ENCODE data around the gene KCNMB3.
"Not testable (repeated sequence)": the region's sequence is repeated elsewhere in the genome, so short reads cannot be mapped to it uniquely, and the experiment has no call there.

KCNMB3 gene

DNA sequence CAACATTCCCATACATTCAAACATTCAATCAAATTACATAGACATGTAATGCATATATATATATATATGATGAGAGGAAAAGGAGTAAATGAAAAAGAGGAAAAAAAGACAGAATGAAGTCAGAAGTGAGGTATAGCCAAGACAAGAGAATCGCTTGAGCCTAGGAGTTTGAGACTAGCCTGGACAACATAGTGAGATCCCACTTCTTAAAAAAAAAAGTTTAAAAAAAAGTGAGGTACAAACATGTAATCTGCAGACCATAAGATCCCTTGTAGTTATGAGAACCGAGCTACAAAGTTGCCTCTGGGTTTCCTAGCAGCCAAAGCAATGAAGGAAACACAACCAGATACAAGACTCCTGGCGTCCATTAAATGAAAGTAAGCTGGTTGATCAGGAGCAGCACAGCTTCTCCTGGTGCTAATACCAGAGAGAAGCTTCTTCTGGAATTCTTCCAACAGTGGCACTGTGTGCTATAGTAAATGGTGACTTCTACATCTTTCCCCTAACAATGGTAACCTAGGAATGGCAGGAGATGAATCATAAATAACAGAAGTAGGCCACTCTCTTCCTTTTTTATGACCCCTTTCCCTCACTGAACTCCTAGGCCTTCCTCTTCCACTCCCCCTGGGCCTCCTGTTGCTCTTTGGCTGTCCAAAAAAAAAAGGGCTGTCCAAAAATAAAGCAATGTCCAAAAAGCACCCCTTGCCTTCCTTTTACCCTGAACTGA, 3.5 kb downstream of the KCNMB3 start:
- no peaks in the 10 kb centered on the region for H3K9me3 Mint-ChIP-seq
- no peak overlapping the region for H3K4me3 Mint-ChIP-seq
- peaks cover 5% of the 10 kb centered on the region for H3K36me3 Mint-ChIP-seq (ENCODE audit: low read depth)
- no peaks in the 10 kb centered on the region for H3K27me3 Mint-ChIP-seq (ENCODE audit: low read depth)
- no peaks in the 10 kb centered on the region for H3K4me1 Mint-ChIP-seq (ENCODE audit: low read depth)
- H3K27ac Mint-ChIP-seq, result no peak overlapping the region

DNA sequence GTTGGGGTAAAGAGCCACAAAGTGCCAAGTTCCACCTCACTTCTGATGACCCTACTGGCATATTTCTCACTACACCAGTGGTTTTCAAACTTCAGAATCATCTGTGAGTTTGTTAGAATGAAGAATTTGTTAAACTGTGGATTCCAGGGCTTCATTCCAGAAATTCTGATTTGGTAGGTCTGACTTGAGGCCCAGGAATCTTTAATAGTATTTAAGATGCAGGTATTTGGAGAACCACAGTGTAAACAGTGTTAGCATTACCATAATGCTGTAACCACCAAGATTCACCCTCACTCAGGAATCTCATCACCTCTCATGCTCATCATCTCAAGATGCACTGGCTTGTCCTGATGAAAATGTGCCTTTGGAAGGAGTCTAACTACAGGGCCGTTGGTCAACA, 6.0 kb downstream of the KCNMB3 start:
- Mint-ChIP-seq H3K27ac (no peak overlapping the region), H3K4me1 (ENCODE audit: low read depth) (no peaks in the 10 kb centered on the region), H3K27me3 (ENCODE audit: low read depth) (no peaks in the 10 kb centered on the region), H3K36me3 (ENCODE audit: low read depth) (peaks cover 5% of the 10 kb centered on the region), H3K4me3 (no peak overlapping the region), H3K9me3 (no peaks in the 10 kb centered on the region)

DNA sequence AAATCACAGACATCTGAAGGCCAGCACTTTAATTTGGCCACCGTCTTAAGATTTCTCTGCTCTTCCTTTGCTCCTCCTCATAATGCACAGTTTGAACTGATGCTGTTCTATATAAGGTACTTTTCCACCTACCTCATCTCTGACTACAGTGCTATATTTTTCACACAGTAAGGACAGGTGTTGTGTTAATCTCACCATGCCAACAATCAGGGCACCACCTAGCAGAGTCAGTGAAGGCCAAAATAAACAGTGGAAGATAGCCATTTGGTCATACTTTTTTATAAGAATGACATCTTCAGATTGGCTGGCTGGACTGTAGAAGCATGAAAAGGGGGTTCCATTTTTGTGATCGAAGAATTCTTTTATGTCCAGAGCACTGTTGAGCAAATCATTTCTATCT, 8.1 kb downstream of the KCNMB3 start:
- not testable (repeated sequence) for H3K4me1 Mint-ChIP-seq (ENCODE audit: low read depth); H3K27ac Mint-ChIP-seq; H3K9me3 Mint-ChIP-seq; H3K36me3 Mint-ChIP-seq (ENCODE audit: low read depth); H3K27me3 Mint-ChIP-seq (ENCODE audit: low read depth); H3K4me3 Mint-ChIP-seq

DNA sequence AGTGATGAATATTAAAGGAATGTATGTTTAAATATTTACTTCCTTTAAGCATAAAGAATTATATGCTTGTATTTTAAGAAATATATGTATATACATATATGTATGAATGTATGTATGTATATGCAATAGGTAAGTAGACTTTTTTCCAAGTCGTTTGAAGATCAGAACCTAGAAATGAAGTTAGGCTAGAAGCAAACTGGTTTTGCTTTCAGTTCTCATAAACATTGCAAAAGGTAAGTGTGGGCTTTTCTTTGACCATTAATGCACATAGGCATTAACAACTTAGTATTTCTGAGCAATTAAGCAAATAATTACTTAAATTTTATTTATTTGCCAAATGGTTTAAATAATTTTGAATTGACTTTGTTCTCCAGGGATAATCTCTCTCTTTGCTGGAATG, 10.6 kb downstream of the KCNMB3 start:
- H3K36me3 Mint-ChIP-seq (ENCODE audit: low read depth); H3K27me3 Mint-ChIP-seq (ENCODE audit: low read depth); H3K4me3 Mint-ChIP-seq: not testable (repeated sequence)

DNA sequence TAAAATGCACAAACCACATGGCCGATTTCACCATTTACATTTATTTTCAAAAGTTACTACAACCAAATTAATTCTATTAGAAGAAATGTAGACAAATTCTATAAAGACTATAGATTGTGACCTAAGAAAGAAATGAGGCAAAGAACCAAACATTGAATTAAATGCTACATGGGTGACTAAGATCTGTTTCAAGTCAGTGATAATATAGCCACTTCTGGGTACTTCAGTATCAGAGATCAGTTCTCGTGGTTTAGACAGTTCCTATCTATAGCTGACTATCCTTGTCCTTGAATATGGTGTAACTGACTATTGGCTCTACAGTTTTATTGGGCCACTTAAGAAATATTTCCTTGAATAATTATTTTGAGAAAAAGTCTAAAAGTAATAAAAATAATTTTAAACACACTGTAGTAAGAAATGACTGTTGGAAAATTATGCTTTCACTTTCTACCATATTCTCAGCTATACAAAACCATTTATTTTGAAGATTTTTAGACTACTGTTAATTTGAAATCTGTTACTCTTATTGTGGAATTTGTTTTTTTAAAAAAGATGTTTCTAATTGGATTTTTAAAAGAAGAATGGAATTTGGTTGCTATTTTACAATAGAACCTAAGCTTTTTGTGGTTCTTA, 14.1 kb downstream of the KCNMB3 start:
- peaks cover 3% of the 10 kb centered on the region for H3K4me1 Mint-ChIP-seq (ENCODE audit: low read depth)
- H3K36me3 Mint-ChIP-seq (ENCODE audit: low read depth), result peaks cover 15% of the 10 kb centered on the region
- no peaks in the 10 kb centered on the region for H3K27me3 Mint-ChIP-seq (ENCODE audit: low read depth)
- no peaks in the 10 kb centered on the region for H3K9me3 Mint-ChIP-seq
- H3K27ac Mint-ChIP-seq, result no peak overlapping the region
- no peak overlapping the region for H3K4me3 Mint-ChIP-seq

More for the DNA sequence above, 10.6 kb downstream of the KCNMB3 start:
- not testable (repeated sequence) for H3K4me1 Mint-ChIP-seq (ENCODE audit: low read depth); H3K9me3 Mint-ChIP-seq; H3K27ac Mint-ChIP-seq

DNA sequence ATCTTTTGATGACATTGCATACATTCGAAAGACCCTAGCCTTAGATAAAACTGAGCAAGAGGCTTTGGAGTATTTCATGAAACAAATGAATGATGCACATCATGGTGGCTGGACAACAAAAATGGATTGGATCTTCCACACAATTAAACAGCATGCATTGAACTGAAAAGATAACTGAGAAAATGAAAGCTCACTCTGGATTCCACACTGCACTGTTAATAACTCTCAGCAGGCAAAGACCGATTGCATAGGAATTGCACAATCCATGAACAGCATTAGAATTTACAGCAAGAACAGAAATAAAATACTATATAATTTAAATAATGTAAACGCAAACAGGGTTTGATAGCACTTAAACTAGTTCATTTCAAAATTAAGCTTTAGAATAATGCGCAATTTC, 16.7 kb downstream of the KCNMB3 start:
- Mint-ChIP-seq H3K4me1 (ENCODE audit: low read depth) (peaks cover 3% of the 10 kb centered on the region), H3K9me3 (no peaks in the 10 kb centered on the region), H3K36me3 (ENCODE audit: low read depth) (peaks cover 25% of the 10 kb centered on the region), H3K27ac (no peak overlapping the region), H3K4me3 (no peak overlapping the region), H3K27me3 (ENCODE audit: low read depth) (no peaks in the 10 kb centered on the region)

DNA sequence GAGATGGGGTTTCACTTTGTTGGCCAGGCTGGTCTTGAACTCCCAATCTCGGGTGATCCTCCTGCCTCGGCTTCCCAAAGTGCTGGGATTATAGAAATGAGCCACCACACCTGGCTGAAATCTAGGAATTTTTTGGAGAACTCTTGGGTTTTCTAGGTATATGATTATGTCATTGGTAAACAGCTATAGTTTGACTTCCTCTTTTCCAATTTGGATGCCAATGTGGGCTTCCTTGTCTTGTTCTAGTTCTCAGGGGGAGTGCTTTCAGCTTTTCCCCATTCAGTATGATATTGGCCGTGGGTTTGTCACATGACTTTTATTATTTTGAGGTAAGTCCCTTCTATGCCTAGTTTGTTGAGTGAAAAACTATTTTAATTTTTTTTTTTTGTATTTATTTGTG, 17.9 kb downstream of the KCNMB3 start:
- Mint-ChIP-seq H3K4me3 (no peak overlapping the region), H3K27ac (no peak overlapping the region), H3K4me1 (ENCODE audit: low read depth) (peaks cover 3% of the 10 kb centered on the region), H3K36me3 (ENCODE audit: low read depth) (peaks cover 27% of the 10 kb centered on the region), H3K27me3 (ENCODE audit: low read depth) (no peaks in the 10 kb centered on the region), H3K9me3 (no peaks in the 10 kb centered on the region)

DNA sequence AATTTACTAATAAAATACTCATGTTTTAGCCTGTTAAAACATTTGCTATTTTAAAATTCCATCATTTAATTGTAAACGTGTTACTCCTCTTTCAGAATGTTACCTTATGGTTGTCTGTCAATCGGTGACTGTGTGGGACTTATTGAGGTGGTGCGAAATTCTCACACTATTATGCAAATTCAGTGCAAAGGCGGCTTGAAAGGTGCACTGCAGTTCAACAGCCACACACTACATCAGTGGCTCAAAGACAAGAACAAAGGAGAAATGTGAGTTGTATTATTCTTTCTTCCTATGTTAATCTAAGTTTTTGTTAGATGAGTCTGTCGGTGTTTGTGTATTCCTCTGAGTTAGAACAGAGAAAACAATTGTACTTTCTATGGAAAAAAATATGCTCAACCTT, 21.7 kb downstream of the KCNMB3 start:
- Mint-ChIP-seq H3K9me3 (no peaks in the 10 kb centered on the region), H3K4me3 (no peak overlapping the region), H3K36me3 (ENCODE audit: low read depth) (peaks cover 27% of the 10 kb centered on the region), H3K27me3 (ENCODE audit: low read depth) (no peaks in the 10 kb centered on the region), H3K27ac (no peak overlapping the region), H3K4me1 (ENCODE audit: low read depth) (no peaks in the 10 kb centered on the region)

DNA sequence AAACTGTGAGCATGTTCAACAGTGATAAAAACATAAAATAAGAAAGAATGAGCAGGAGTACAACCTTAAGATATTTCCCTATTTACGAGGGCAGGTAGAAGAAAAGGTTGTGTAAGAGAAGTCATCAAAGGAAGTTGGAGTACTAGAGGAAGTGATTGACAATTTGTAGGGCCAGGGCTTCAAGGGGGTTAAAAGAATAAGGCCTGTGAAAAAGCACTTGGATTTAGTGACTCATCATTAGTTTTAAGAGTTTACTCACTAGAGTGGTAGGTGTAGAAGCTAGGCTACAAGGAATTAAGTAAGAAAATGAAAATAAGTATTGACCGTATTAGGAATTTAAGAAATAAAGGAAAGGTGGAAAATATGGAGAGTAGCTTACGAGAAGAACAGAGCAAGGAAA, 23.6 kb downstream of the KCNMB3 start:
- Mint-ChIP-seq H3K4me3 (no peak overlapping the region), H3K36me3 (ENCODE audit: low read depth) (peaks cover 32% of the 10 kb centered on the region), H3K27me3 (ENCODE audit: low read depth) (no peaks in the 10 kb centered on the region), H3K4me1 (ENCODE audit: low read depth) (no peaks in the 10 kb centered on the region), H3K9me3 (no peaks in the 10 kb centered on the region), H3K27ac (no peak overlapping the region)

DNA sequence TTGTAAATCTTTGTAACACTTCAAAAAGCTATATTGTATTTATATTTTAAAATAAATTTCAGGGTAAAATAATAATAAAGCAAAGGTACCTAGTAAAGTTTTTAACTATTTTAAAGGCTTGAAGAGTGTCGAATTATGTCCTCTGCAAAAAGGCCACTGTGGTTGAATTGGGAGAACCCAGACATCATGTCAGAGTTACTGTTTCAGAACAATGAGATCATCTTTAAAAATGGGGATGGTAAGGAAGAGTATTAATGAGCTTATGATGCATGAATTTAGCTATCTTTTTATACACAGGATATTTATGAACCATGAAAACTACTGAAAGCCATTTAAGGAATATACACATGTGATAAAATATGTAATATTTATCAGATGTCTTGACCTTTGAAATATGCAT, 26.3 kb downstream of the KCNMB3 start:
- Mint-ChIP-seq H3K4me1 (ENCODE audit: low read depth) (no peaks in the 10 kb centered on the region), H3K27ac (no peak overlapping the region), H3K9me3 (no peaks in the 10 kb centered on the region), H3K36me3 (ENCODE audit: low read depth) (peaks cover 16% of the 10 kb centered on the region), H3K27me3 (ENCODE audit: low read depth) (no peaks in the 10 kb centered on the region), H3K4me3 (no peak overlapping the region)

DNA sequence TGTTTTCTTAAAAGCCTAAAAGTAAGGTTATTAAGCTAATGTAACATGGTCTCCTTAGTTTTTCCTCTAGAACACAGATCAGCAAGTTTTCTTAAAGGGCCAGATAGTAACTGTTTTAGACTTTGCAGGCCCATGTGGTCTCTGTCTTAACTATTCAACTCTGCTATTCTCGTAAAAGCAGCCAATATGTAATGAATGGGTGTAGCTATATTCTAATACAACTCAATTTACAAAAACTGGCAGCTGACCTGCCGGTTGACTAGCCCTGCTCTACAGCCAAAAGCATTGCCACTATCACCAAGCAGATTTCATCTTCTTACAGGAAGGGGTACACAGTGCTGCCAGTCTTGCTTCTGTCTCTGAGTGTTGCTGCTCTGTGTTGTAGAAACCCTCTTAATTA, 27.4 kb downstream of the KCNMB3 start:
- no peak overlapping the region for H3K4me3 Mint-ChIP-seq
- no peaks in the 10 kb centered on the region for H3K27me3 Mint-ChIP-seq (ENCODE audit: low read depth)
- H3K27ac Mint-ChIP-seq, result no peak overlapping the region
- no peaks in the 10 kb centered on the region for H3K9me3 Mint-ChIP-seq
- no peaks in the 10 kb centered on the region for H3K4me1 Mint-ChIP-seq (ENCODE audit: low read depth)
- H3K36me3 Mint-ChIP-seq (ENCODE audit: low read depth), result peaks cover 16% of the 10 kb centered on the region

DNA sequence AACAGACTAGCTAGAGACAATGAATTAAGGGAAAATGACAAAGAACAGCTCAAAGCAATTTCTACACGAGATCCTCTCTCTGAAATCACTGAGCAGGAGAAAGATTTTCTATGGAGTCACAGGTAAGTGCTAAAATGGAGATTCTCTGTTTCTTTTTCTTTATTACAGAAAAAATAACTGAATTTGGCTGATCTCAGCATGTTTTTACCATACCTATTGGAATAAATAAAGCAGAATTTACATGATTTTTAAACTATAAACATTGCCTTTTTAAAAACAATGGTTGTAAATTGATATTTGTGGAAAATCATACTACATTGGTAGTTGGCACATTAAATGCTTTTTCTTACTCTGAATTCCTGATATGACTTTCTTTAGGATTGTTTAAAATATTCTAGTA, 32.7 kb downstream of the KCNMB3 start:
- H3K4me3 Mint-ChIP-seq; H3K36me3 Mint-ChIP-seq (ENCODE audit: low read depth); H3K4me1 Mint-ChIP-seq (ENCODE audit: low read depth); H3K27me3 Mint-ChIP-seq (ENCODE audit: low read depth); H3K9me3 Mint-ChIP-seq; H3K27ac Mint-ChIP-seq: not testable (repeated sequence)

DNA sequence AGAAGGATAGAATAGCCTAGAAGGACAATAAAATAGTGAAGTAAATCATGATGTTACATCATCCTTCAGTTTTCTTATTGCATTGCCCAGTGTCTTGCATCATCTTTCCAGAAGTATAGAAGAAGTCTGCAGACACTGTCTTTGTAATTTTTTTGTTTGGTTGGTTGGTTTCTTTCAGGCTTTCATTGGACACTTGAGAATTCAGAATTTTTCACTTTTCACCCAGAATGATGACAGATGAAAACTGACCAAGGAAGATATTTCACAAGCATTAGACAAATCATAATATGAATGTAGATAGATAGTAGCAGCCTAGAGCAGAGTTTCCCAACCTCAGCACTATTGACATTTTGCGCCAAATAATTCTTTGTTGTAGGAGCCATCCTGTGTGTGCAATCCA, 35.4 kb downstream of the KCNMB3 start:
- not testable (repeated sequence) for H3K4me3 Mint-ChIP-seq; H3K4me1 Mint-ChIP-seq (ENCODE audit: low read depth); H3K27me3 Mint-ChIP-seq (ENCODE audit: low read depth); H3K9me3 Mint-ChIP-seq; H3K27ac Mint-ChIP-seq; H3K36me3 Mint-ChIP-seq (ENCODE audit: low read depth)

DNA sequence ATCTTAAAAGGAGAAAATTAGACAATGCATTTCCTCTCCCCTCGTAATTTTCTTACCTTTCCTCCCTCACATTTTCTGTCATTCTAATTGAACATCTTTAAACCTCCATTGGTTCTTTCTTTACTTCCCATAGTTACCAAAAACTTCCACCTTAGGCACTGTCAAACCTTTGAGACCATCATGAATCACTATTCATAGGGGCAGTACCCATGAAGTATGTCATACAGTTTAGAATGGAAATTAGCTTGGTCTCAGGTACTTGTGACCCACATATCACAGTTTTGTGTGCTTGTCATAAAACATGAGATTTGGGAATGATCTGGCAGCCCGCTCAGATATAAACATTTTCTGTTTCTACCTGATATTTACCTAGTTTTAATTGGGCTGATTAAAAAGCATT, 50.1 kb downstream of the KCNMB3 start:
- H3K27ac Mint-ChIP-seq, result no peak overlapping the region
- peaks cover 10% of the 10 kb centered on the region for H3K4me1 Mint-ChIP-seq (ENCODE audit: low read depth)
- no peaks in the 10 kb centered on the region for H3K27me3 Mint-ChIP-seq (ENCODE audit: low read depth)
- peaks cover 15% of the 10 kb centered on the region for H3K36me3 Mint-ChIP-seq (ENCODE audit: low read depth)
- no peak overlapping the region for H3K4me3 Mint-ChIP-seq
- no peaks in the 10 kb centered on the region for H3K9me3 Mint-ChIP-seq

DNA sequence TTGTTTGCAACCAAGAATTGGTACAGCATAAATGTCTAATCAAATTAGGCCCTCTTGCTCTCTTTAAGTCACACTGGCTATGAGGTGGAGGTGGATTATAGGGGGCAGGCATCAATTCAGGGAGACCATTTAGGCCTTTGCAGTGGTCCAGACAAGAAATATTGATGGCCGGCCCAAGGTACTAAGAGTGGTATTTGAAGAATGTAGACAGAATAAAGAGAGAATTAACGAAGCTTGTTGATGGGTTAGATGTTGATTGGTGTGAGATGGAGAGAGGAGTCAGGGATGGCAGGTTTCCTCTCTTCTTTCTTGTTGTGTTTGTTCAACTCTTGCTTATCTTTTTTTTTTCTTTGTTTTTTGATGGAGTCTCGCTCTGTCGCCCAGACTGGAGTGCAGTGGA, 54.2 kb downstream of the KCNMB3 start:
- no peak overlapping the region for H3K4me3 Mint-ChIP-seq
- H3K9me3 Mint-ChIP-seq, result no peaks in the 10 kb centered on the region
- H3K4me1 Mint-ChIP-seq (ENCODE audit: low read depth), result peaks cover 16% of the 10 kb centered on the region

DNA sequence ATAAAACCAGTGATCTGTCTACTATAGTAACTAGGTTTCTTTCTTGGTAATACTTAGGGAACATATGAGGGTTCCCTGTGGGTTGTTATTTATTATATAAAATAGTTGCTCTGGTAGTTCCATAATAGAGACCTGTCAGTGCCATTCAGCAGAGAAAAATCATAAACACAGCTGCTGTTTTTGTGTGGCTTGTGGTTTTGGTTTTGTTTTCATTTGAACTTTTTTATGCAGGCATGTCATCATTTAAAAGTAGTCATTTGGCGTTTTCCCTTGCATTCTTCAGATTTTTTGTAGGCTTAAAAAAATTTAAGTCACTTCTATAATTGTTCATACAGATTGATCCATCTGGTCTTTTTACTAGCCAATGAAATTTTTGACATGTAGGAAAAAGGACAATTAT, 54.8 kb downstream of the KCNMB3 start:
- H3K4me1 Mint-ChIP-seq (ENCODE audit: low read depth), result peaks cover 16% of the 10 kb centered on the region
- H3K27me3 Mint-ChIP-seq (ENCODE audit: low read depth), result no peaks in the 10 kb centered on the region

More for the DNA sequence above, 54.2 kb downstream of the KCNMB3 start:
- Mint-ChIP-seq H3K36me3 (ENCODE audit: low read depth) (peaks cover 8% of the 10 kb centered on the region), H3K27me3 (ENCODE audit: low read depth) (no peaks in the 10 kb centered on the region), H3K27ac (no peak overlapping the region)

More for the DNA sequence above, 54.8 kb downstream of the KCNMB3 start:
- Mint-ChIP-seq H3K4me3 (no peak overlapping the region), H3K36me3 (ENCODE audit: low read depth) (peaks cover 8% of the 10 kb centered on the region), H3K27ac (no peak overlapping the region), H3K9me3 (no peaks in the 10 kb centered on the region)

Data from T-helper 1 cell treated with Interleukin-12 subunit alpha and Interleukin-12 subunit beta and Interleukin-4 antibody, amounts not matched to agents 30 μg/mL and 1 μg/mL, for 36 hours (primary cell).